K562 (cell line): ENCODE data around the gene ZNHIT3. TPM values are rescaled to one million over a fixed set of nuclear protein-coding genes. Genes with fewer than 3 reads are reported as not detected.

Experiments
- ARID1B ChIP-seq: fragments of 450-650 bp; IDR thresholded peaks from 2 replicates; pipeline ENCODE4 v1.6.1; 2016; ENCODE audit warnings: antibody characterized with exemption, mild to moderate bottlenecking, inconsistent platforms
- C11orf30 ChIP-seq: fragments of 450-650 bp; IDR thresholded peaks from 2 replicates; pipeline ENCODE4 v1.6.1; 2016; ENCODE audit warnings: low read depth, mild to moderate bottlenecking
- EGR1 ChIP-seq: fragments of 450-650 bp; conservative IDR thresholded peaks from 2 replicates; pipeline ENCODE4 v1.6.1; 2017; ENCODE audit warnings: mild to moderate bottlenecking
- FOS ChIP-seq: IDR thresholded peaks from 3 replicates; pipeline ENCODE4 v1.6.1; 2011; ENCODE audit not compliant: insufficient read length; ENCODE audit errors: extremely low read depth
- FOXP4 ChIP-seq: sonication (generic); formaldehyde crosslinking; IDR thresholded peaks from 2 replicates; pipeline ENCODE4 v1.8.0; 2022; ENCODE audit warnings: mild to moderate bottlenecking, missing genetic modification reagents, borderline replicate concordance
- GABPA ChIP-seq: fragments of 200-800 bp; sonication (Bioruptor generic); conservative IDR thresholded peaks from 2 replicates; pipeline ENCODE4 v1.6.1; 2016; ENCODE audit warnings: low read depth, missing genetic modification characterization, missing compliant biosample characterization
- HDAC2 ChIP-seq: fragments of 450-650 bp; IDR thresholded peaks from 2 replicates; pipeline ENCODE4 v1.6.1; 2016; ENCODE audit warnings: mild to moderate bottlenecking
- HLTF ChIP-seq: fragments of 450-650 bp; IDR thresholded peaks from 2 replicates; pipeline ENCODE4 v1.6.1; 2016
- JUN ChIP-seq, 2 experiments: sonication (generic) in 1 of 2; formaldehyde crosslinking in 1 of 2; IDR thresholded peaks; 2 replicates each; pipeline versions ENCODE4 v1.6.1 to v1.8.0; 2012 to 2022; ENCODE audit warnings: borderline replicate concordance in 2 of 2, mild to moderate bottlenecking in 2 of 2, improper control_type of control experiment in 1 of 2, low read depth in 1 of 2, low read length in 1 of 2, missing genetic modification reagents in 1 of 2
- JUND ChIP-seq, 2 experiments: IDR thresholded peaks; 2 replicates in 1 of 2; 3 replicates in 1 of 2; pipeline ENCODE4 v1.6.1; 2011; ENCODE audit warnings: borderline replicate concordance in 2 of 2, low read depth in 2 of 2, low read length in 2 of 2, improper control_type of control experiment in 1 of 2, missing biosample characterization in 1 of 2, missing genetic modification characterization in 1 of 2, missing genetic modification reagents in 1 of 2
- L3MBTL2 ChIP-seq: fragments of 450-650 bp; IDR thresholded peaks from 2 replicates; pipeline ENCODE4 v1.6.1; 2016; ENCODE audit warnings: mild to moderate bottlenecking, moderate library complexity
- MAFK ChIP-seq: IDR thresholded peaks from 2 replicates; pipeline ENCODE4 v1.6.1; 2011; ENCODE audit warnings: low read length, improper control_type of control experiment
- MAX ChIP-seq: sonication (generic); formaldehyde crosslinking; IDR thresholded peaks from 2 replicates; pipeline ENCODE4 v1.9.0; 2022; ENCODE audit warnings: mild to moderate bottlenecking, missing genetic modification reagents
- MECOM ChIP-seq: fragments of 250-450 bp; sonication (Bioruptor Pico); IDR thresholded peaks from 2 replicates; pipeline ENCODE4 v1.8.0; 2022; ENCODE audit warnings: inconsistent platforms
- NEUROD1 ChIP-seq: fragments of 150-350 bp; IDR thresholded peaks from 2 replicates; pipeline ENCODE4 v1.6.1; 2014; ENCODE audit warnings: borderline replicate concordance, low read length, low read depth; ENCODE audit not compliant: partially characterized antibody
- NR0B1 ChIP-seq: fragments of 450-650 bp; IDR thresholded peaks from one replicate; pipeline ENCODE4 v1.6.1; 2018; ENCODE audit warnings: mild to moderate bottlenecking, moderate library complexity; ENCODE audit not compliant: partially characterized antibody
- PML ChIP-seq: IDR thresholded peaks from 2 replicates; pipeline ENCODE4 v1.6.1; 2012; ENCODE audit warnings: low read length, inconsistent platforms
- PREB ChIP-seq: sonication (generic); formaldehyde crosslinking; IDR thresholded peaks from 2 replicates; pipeline ENCODE4 v1.8.1; 2023; ENCODE audit warnings: mild to moderate bottlenecking, missing genetic modification reagents
- SMARCA4 ChIP-seq: fragments of 450-650 bp; IDR thresholded peaks from 2 replicates; pipeline ENCODE4 v1.6.1; 2016
- THRB ChIP-seq: fragments of 450-650 bp; formaldehyde crosslinking; conservative IDR thresholded peaks from 2 replicates; pipeline ENCODE4 v1.4.0; 2022; ENCODE audit warnings: mild to moderate bottlenecking, missing genetic modification characterization
- XRCC5 ChIP-seq: fragments of 200-400 bp; formaldehyde crosslinking; IDR thresholded peaks from 2 replicates; pipeline ENCODE4 v1.6.1; 2017; ENCODE audit warnings: low read depth, mild to moderate bottlenecking, low read length
- polyA plus RNA-seq, 8 experiments: library from polyadenylated mRNA; depleted of rRNA in 4 of 8; stranded (reverse) in 5 of 8; unstranded in 3 of 8; fragments of >200 nt; fragmentation: Nextera tagmentation in 2 of 8; fragmentation: Illumina TruSeq in 1 of 8; extraction: Ambion mirVana in 2 of 8; extraction: Trizol in 1 of 8; gene quantifications; 2 replicates each; pipeline versions ENCODE4 v1.2.1 to v1.2.3, GENCODE V29; 2011 to 2014; ENCODE audit warnings: inconsistent platforms in 1 of 8, missing spikeins in 1 of 8
- total RNA-seq, 7 experiments: library from RNA; depleted of rRNA in 6 of 7; stranded (reverse); fragments of >200 nt in 6 of 7; fragmentation: Illumina TruSeq in 2 of 7; extraction: Trizol in 2 of 7; gene quantifications; 2 replicates each; pipeline versions ENCODE4 v1.2.1 to v1.2.3, GENCODE V29; 2011 to 2021; ENCODE audit warnings: low replicate concordance in 1 of 7

Gene ZNHIT3
- total and polyA plus RNA-seq, 9 of the 15 experiments (the other 6 are each of a cell fraction or from before 2014, with no cell fraction given) = 45.0 to 300 (median 88.4) TPM

GRCh38 chr17:36486204-36487194 lies at the start of gene ZNHIT3 (continued):
- TF ChIP-seq PREB (CRISPR knock-in tag) = no peak
- TF ChIP-seq ARID1B = 0 out of 2 replicates have a peak, but pooled peaks have one; percentile 9
- no peak for TF ChIP-seq FOXP4 (CRISPR knock-in tag)
- peak; percentile 54; the same call in 1 of the 2 replicates for TF ChIP-seq JUN (IDR thresholded peaks at IDR 0.05; ENCODE audit: borderline replicate concordance, low read depth, low read length)
- no peak for TF ChIP-seq JUN (CRISPR knock-in tag; IDR thresholded peaks at IDR 0.05; ENCODE audit: borderline replicate concordance)
- TF ChIP-seq MECOM (CRISPR knock-in tag) = peak; percentile 20; the same call in 1 of the 2 replicates
- peak; percentile 67 for TF ChIP-seq SMARCA4
- TF ChIP-seq NEUROD1 = peak; percentile 75
- TF ChIP-seq EGR1 = no peak; the same call in 1 of the 2 replicates
- peak; percentile 96 for TF ChIP-seq L3MBTL2
- TF ChIP-seq C11orf30 = peak; percentile 82
- peak; percentile 59; the same call in 1 of the 2 replicates for TF ChIP-seq PML
- peak; percentile 79 for TF ChIP-seq HDAC2
- peak; percentile 74 for TF ChIP-seq JUND (IDR thresholded peaks at IDR 0.05; ENCODE audit: borderline replicate concordance, low read depth, low read length)
- TF ChIP-seq JUND (tag; IDR thresholded peaks at IDR 0.05; ENCODE audit: borderline replicate concordance, low read depth, low read length) = peak; percentile 69; the same call in 1 of the 3 replicates
- peak; percentile 36 for TF ChIP-seq MAFK
- TF ChIP-seq NR0B1 = no peak
- no peak for TF ChIP-seq THRB (CRISPR knock-in tag)
- peak; percentile 53 for TF ChIP-seq MAX (CRISPR knock-in tag)
- TF ChIP-seq FOS = peak; percentile 51
- peak; percentile 98 for TF ChIP-seq XRCC5
- TF ChIP-seq HLTF = no peak
- TF ChIP-seq GABPA (tag) = peak; percentile 58; the same call in 1 of the 2 replicates
